Smooth muscle cell (in vitro differentiated cells): Measurements from ENCODE around the gene CASQ2. TPM values are rescaled to one million over a fixed set of nuclear protein-coding genes. Genes with fewer than 3 reads are reported as not detected.

Experiments
- DNase-seq: peaks from one replicate; lab custom pipeline; 2025; ENCODE audit not compliant: unreplicated experiment; lab: John Stamatoyannopoulos, UW
- H2AFZ ChIP-seq: fragments of 200-600 bp; sonication (generic); 2 replicates; pipeline ENCODE4 v1.6.0; 2016; ENCODE audit warnings: antibody characterized with exemption, low read depth, mild to moderate bottlenecking
- H3F3A ChIP-seq: fragments of 200-600 bp; sonication (generic); 2 replicates; pipeline ENCODE4 v1.6.0; 2017; ENCODE audit warnings: antibody characterized with exemption, low read depth
- H3K27ac ChIP-seq: fragments of 200-600 bp; sonication (generic); 2 replicates; pipeline ENCODE4 v1.5.1; 2016; ENCODE audit warnings: low read depth, mild to moderate bottlenecking
- H3K27me3 ChIP-seq: fragments of 200-600 bp; sonication (generic); 2 replicates; pipeline ENCODE4 v1.6.1; 2016; ENCODE audit warnings: low read depth, mild to moderate bottlenecking
- H3K36me3 ChIP-seq: fragments of 200-600 bp; sonication (generic); 2 replicates; pipeline ENCODE4 v1.5.1; 2016; ENCODE audit warnings: low read depth
- H3K4me1 ChIP-seq: fragments of 200-600 bp; sonication (generic); 2 replicates; pipeline ENCODE4 v1.5.1; 2016; ENCODE audit warnings: low read depth
- H3K4me2 ChIP-seq: fragments of 200-600 bp; sonication (generic); 2 replicates; pipeline ENCODE4 v1.6.0; 2016; ENCODE audit warnings: mild to moderate bottlenecking
- H3K4me3 ChIP-seq: fragments of 200-600 bp; sonication (generic); 2 replicates; pipeline ENCODE4 v1.5.1; 2016; ENCODE audit warnings: mild to moderate bottlenecking
- H3K79me2 ChIP-seq: fragments of 200-600 bp; sonication (generic); 2 replicates; pipeline ENCODE4 v1.6.0; 2016; ENCODE audit warnings: low read depth, mild to moderate bottlenecking
- H3K9ac ChIP-seq: fragments of 200-600 bp; sonication (generic); 2 replicates; pipeline ENCODE4 v1.6.0; 2016; ENCODE audit warnings: low read depth
- H3K9me3 ChIP-seq: fragments of 200-600 bp; sonication (generic); replicated peaks from 2 replicates; pipeline ENCODE4 v1.5.1; 2016; ENCODE audit warnings: low read depth
- H4K20me1 ChIP-seq: fragments of 200-600 bp; sonication (generic); 2 replicates; pipeline ENCODE4 v1.6.0; 2016; ENCODE audit warnings: low read depth
- CTCF ChIP-seq: fragments of 200-600 bp; sonication (generic); IDR thresholded peaks from 2 replicates; pipeline ENCODE4 v1.5.1; 2017; ENCODE audit warnings: borderline replicate concordance, mild to moderate bottlenecking, antibody characterized with exemption; ENCODE audit not compliant: insufficient read depth, poor library complexity, severe bottlenecking
- WGBS: methylation state at CpG from one replicate; pipeline ENCODE4 v1.1.7; 2016; ENCODE audit warnings: low lambda C conversion rate; 5-methylcytosine and 5-hydroxymethylcytosine counted together
- polyA plus RNA-seq: library from polyadenylated mRNA; unstranded; fragments of >200 nt; fragmentation: Nextera tagmentation; extraction: Ambion mirVana; gene quantifications from 2 replicates; pipeline ENCODE4 v1.2.1, GENCODE V29; 2016
- total RNA-seq: library from RNA; depleted of rRNA; stranded (reverse); fragments of >200 nt; gene quantifications from 2 replicates; pipeline ENCODE4 v1.2.3, GENCODE V29; 2014

The CASQ2 gene
- total and polyA plus RNA-seq, 2 experiments from 2014 or later, result not detected

GRCh38 chr1:115809076-115809475 is 40.6 kb upstream of the CASQ2 start:
- Histone ChIP-seq H3K9ac (no peak overlapping the region), H3K36me3 (no peaks in the 10 kb centered on the region), H3K27me3 (no peaks in the 10 kb centered on the region), H4K20me1 (no peaks in the 10 kb centered on the region), H3K9me3 (no peaks in the 10 kb centered on the region), H3F3A (peaks cover 3% of the 10 kb centered on the region), H2AFZ (no peak overlapping the region), H3K79me2 (no peaks in the 10 kb centered on the region), H3K4me1 (no peaks in the 10 kb centered on the region), H3K27ac (no peak overlapping the region), H3K4me3 (no peak overlapping the region), H3K4me2 (no peak overlapping the region)
- DNase-seq, result no peak
- TF ChIP-seq CTCF, result no peak

- no peak overlapping the region for H2AFZ ChIP-seq
- no peaks in the 10 kb centered on the region for H3K4me1 ChIP-seq
Observed at GRCh38 chr1:115807723-115808122, 39.2 kb upstream of the CASQ2 start.

GRCh38 chr1:115805597-115805996 is 37.1 kb upstream of the CASQ2 start:
- Histone ChIP-seq H3F3A (peaks cover 2% of the 10 kb centered on the region), H3K9ac (no peak overlapping the region), H3K4me3 (no peak overlapping the region), H2AFZ (no peak overlapping the region), H3K79me2 (no peaks in the 10 kb centered on the region), H4K20me1 (no peaks in the 10 kb centered on the region), H3K27me3 (no peaks in the 10 kb centered on the region), H3K36me3 (no peaks in the 10 kb centered on the region), H3K4me1 (no peaks in the 10 kb centered on the region), H3K27ac (no peak overlapping the region), H3K4me2 (no peak overlapping the region), H3K9me3 (no peaks in the 10 kb centered on the region)
- TF ChIP-seq CTCF, result no peak
- no peak for DNase-seq
- whole genome bisulfite sequencing, result 94% methylated on average over 1 of the region's 1 CpG

More at GRCh38 chr1:115807723-115808122, 39.2 kb upstream of the CASQ2 start:
- H3K4me2 ChIP-seq, result no peak overlapping the region
- no peaks in the 10 kb centered on the region for H4K20me1 ChIP-seq
- no peaks in the 10 kb centered on the region for H3K27me3 ChIP-seq
- no peak overlapping the region for H3K9ac ChIP-seq
- H3K36me3 ChIP-seq, result no peaks in the 10 kb centered on the region
- DNase-seq, result no peak
- H3F3A ChIP-seq, result peaks cover 3% of the 10 kb centered on the region
- H3K79me2 ChIP-seq, result no peaks in the 10 kb centered on the region
- 11% methylated on average over 2 of the region's 2 CpGs for WGBS
- H3K27ac ChIP-seq, result no peak overlapping the region
- TF ChIP-seq CTCF, result peak; percentile 68
- H3K4me3 ChIP-seq, result no peak overlapping the region
- H3K9me3 ChIP-seq, result no peaks in the 10 kb centered on the region

- H3K4me3 ChIP-seq, result no peak overlapping the region
- H4K20me1 ChIP-seq, result no peaks in the 10 kb centered on the region
- no peak overlapping the region for H3K9ac ChIP-seq
- no peaks in the 10 kb centered on the region for H3K79me2 ChIP-seq
- no peak for DNase-seq
- 93% methylated on average over 2 of the region's 2 CpGs for WGBS
- TF ChIP-seq CTCF, result no peak
- H3K27ac ChIP-seq, result no peak overlapping the region
- no peaks in the 10 kb centered on the region for H3K9me3 ChIP-seq
- H3K4me1 ChIP-seq, result no peaks in the 10 kb centered on the region
- no peaks in the 10 kb centered on the region for H3K36me3 ChIP-seq
- no peak overlapping the region for H2AFZ ChIP-seq
- H3K27me3 ChIP-seq, result no peaks in the 10 kb centered on the region
- no peaks in the 10 kb centered on the region for H3F3A ChIP-seq
- no peak overlapping the region for H3K4me2 ChIP-seq
Observed at GRCh38 chr1:115802416-115802815, 33.9 kb upstream of the CASQ2 start.
